HG03520 (cell line): ENCODE results near the gene RASA3.
"Not testable (repeated sequence)": the region's sequence is repeated elsewhere in the genome, so short reads cannot be mapped to it uniquely, and the experiment has no call there.

Experiments used
- ATAC-seq: cut with Tn5 transposase; IDR thresholded peaks from one replicate; pipeline ENCODE4 v1.9.1; 2021; ENCODE audit warnings: mild to moderate bottlenecking, moderate library complexity; ENCODE audit not compliant: unreplicated experiment

The RASA3 gene

GRCh38 chr13:113995051-113995601, 137.3 kb downstream of the RASA3 start:
- no peak for ATAC-seq

GRCh38 chr13:113992276-113993005, 140.0 kb downstream of the RASA3 start:
- ATAC-seq: no peak

GRCh38 chr13:113991676-113992179, 140.7 kb downstream of the RASA3 start:
- ATAC-seq: no peak

GRCh38 chr13:113991191-113991669, 141.2 kb downstream of the RASA3 start:
- no peak for ATAC-seq

- ATAC-seq: no peak
These were observed 142.0 kb downstream of the RASA3 start for GRCh38 chr13:113990321-113990837.

GRCh38 chr13:113989585-113990300, 142.7 kb downstream of the RASA3 start:
- ATAC-seq: no peak

- ATAC-seq: not testable (repeated sequence)
These were observed 143.6 kb downstream of the RASA3 start for GRCh38 chr13:113988859-113989258.

GRCh38 chr13:113982296-113982661, 150.1 kb downstream of the RASA3 start:
- no peak for ATAC-seq

GRCh38 chr13:113981611-113982295, 150.7 kb downstream of the RASA3 start:
- no peak for ATAC-seq

GRCh38 chr13:113981194-113981605, 151.2 kb downstream of the RASA3 start:
- no peak for ATAC-seq

- no peak for ATAC-seq
These were observed 151.8 kb downstream of the RASA3 start for GRCh38 chr13:113980489-113981064.

GRCh38 chr13:113979791-113980471, 152.5 kb downstream of the RASA3 start:
- ATAC-seq: no peak

GRCh38 chr13:113978741-113979481, 153.5 kb downstream of the RASA3 start:
- ATAC-seq: no peak

- no peak for ATAC-seq
These were observed 154.4 kb downstream of the RASA3 start for GRCh38 chr13:113977976-113978375.

GRCh38 chr13:113976711-113977684, 155.4 kb downstream of the RASA3 start:
- ATAC-seq: no peak

- no peak for ATAC-seq
These were observed 157.0 kb downstream of the RASA3 start for GRCh38 chr13:113975416-113975815.

- no peak for ATAC-seq
These were observed 157.8 kb downstream of the RASA3 start for GRCh38 chr13:113974304-113975281.
